ENCODE results near the gene PBX3.

PBX3 gene

DNA sequence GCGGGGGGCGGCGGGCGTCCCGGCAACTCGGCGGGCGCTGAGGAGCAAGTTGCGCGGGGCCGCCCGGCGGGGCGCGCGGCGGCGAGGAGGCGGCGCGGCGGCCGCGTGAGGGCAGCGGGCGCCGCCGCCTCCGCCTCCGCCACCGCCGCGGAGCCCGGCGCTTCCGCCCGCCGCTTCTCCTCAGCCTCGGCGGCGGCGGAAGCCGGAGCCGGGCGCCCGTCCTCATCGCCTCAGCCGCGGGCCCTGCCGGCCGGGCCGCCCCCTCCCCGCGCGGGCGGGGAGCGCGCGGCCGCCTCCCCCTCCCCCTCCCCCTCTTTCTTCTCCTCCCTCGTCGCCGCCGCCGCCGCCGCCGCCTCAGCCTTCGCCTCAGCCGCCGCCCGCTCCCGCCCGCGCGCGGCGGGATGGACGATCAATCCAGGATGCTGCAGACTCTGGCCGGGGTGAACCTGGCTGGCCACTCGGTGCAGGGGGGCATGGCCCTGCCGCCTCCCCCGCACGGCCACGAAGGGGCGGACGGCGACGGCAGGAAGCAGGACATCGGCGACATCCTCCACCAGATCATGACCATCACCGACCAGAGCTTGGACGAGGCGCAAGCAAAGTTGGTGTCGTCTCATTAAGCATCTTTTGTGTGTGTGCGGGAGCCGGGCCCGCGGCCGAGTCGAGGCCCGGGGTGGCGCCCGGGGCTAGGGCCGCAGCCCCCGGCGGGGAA is at the start of gene PBX3:
Gene PBX3, plus strand, starts transcription at position 321 of the 712 bp plus-strand sequence.
- TF ChIP-seq, protein P1, sequence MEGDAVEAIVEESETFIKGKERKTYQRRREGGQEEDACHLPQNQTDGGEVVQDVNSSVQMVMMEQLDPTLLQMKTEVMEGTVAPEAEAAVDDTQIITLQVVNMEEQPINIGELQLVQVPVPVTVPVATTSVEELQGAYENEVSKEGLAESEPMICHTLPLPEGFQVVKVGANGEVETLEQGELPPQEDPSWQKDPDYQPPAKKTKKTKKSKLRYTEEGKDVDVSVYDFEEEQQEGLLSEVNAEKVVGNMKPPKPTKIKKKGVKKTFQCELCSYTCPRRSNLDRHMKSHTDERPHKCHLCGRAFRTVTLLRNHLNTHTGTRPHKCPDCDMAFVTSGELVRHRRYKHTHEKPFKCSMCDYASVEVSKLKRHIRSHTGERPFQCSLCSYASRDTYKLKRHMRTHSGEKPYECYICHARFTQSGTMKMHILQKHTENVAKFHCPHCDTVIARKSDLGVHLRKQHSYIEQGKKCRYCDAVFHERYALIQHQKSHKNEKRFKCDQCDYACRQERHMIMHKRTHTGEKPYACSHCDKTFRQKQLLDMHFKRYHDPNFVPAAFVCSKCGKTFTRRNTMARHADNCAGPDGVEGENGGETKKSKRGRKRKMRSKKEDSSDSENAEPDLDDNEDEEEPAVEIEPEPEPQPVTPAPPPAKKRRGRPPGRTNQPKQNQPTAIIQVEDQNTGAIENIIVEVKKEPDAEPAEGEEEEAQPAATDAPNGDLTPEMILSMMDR (IDR thresholded peaks at IDR 0.05; ENCODE audit: control insufficient read depth, insufficient read depth, low read depth, low read length, missing control alignments): no peak
- no peak for DNase-seq (ENCODE audit: low read depth)
- peak within 1 kb of the TSS; percentile 64 for H3K4me3 ChIP-seq (ENCODE audit: control insufficient read depth, low read depth, low read length)

- TF ChIP-seq, protein P1 (IDR thresholded peaks at IDR 0.05; ENCODE audit: control insufficient read depth, insufficient read depth, low read depth, low read length, missing control alignments): no peak
- H3K4me3 ChIP-seq (ENCODE audit: control insufficient read depth, low read depth, low read length): no peak overlapping the region
- DNase-seq (ENCODE audit: low read depth): no peak
These were observed 47.3 kb upstream of the PBX3 start for GRCh38 chr9:125699870-125700269.

GRCh38 chr9:125700791-125701190 is 46.4 kb upstream of the PBX3 start:
- TF ChIP-seq, protein P1 (IDR thresholded peaks at IDR 0.05; ENCODE audit: control insufficient read depth, insufficient read depth, low read depth, low read length, missing control alignments): no peak
- peak; percentile 17 for DNase-seq (ENCODE audit: low read depth)
- H3K4me3 ChIP-seq (ENCODE audit: control insufficient read depth, low read depth, low read length): no peak overlapping the region

DNA sequence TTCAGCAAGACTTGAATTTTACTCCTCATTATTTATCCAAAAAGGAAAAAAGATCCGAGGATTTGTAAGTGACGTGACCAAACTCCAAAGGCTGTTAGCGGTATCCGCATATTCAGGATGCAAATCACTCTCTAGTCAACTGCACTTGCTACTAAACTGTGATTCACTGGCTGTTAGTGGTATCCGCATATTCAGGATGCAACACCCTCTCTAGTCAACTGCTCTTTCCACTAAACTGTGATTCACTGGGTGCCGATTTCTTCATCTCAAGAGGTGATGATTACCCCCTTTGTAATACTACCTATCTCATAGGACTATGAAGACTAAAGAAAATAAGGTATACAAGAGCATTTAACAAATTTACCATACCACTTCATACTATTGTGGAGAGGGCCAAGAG is 45.8 kb upstream of the PBX3 start:
- no peak overlapping the region for H3K4me3 ChIP-seq (ENCODE audit: control insufficient read depth, low read depth, low read length)
- DNase-seq (ENCODE audit: low read depth): peak; percentile 46
- TF ChIP-seq, protein P1 (IDR thresholded peaks at IDR 0.05; ENCODE audit: control insufficient read depth, insufficient read depth, low read depth, low read length, missing control alignments): no peak

- TF ChIP-seq, protein P1 (IDR thresholded peaks at IDR 0.05; ENCODE audit: control insufficient read depth, insufficient read depth, low read depth, low read length, missing control alignments): no peak
- H3K4me3 ChIP-seq (ENCODE audit: control insufficient read depth, low read depth, low read length): no peak overlapping the region
- DNase-seq (ENCODE audit: low read depth): no peak
These were observed 43.5 kb upstream of the PBX3 start for GRCh38 chr9:125703662-125704061.

- H3K4me3 ChIP-seq (ENCODE audit: control insufficient read depth, low read depth, low read length): peak overlapping the region; percentile 92
- TF ChIP-seq, protein P1 (IDR thresholded peaks at IDR 0.05; ENCODE audit: control insufficient read depth, insufficient read depth, low read depth, low read length, missing control alignments): no peak
- no peak for DNase-seq (ENCODE audit: low read depth)
These were observed 41.3 kb upstream of the PBX3 start for GRCh38 chr9:125705893-125706292.
